PC-3 (cell line): ENCODE data around the gene PTPRE.

ENCODE experiments used
- CTCF ChIP-seq: fragments of 300-600 bp; sonication (generic); conservative IDR thresholded peaks from 2 replicates; pipeline ENCODE4 v1.5.1; 2017; ENCODE audit warnings: antibody characterized with exemption, low read depth, mild to moderate bottlenecking, low read length
- EZH2phosphoT487 ChIP-seq: fragments of 300-600 bp; sonication (generic); IDR thresholded peaks from 2 replicates; pipeline ENCODE4 v1.6.1; 2018; ENCODE audit warnings: mild to moderate bottlenecking, antibody characterized with exemption, low read length, borderline replicate concordance

GRCh38 chr10:127920306-127921074 is 13.6 kb downstream of the PTPRE start:
- no peak for TF ChIP-seq CTCF
- no peak for TF ChIP-seq EZH2phosphoT487
